Measurements from ENCODE around the gene AP1S2.
A peak's percentile ranks its signal among the peaks of the same experiment; 100 is the strongest.

The AP1S2 gene

DNA sequence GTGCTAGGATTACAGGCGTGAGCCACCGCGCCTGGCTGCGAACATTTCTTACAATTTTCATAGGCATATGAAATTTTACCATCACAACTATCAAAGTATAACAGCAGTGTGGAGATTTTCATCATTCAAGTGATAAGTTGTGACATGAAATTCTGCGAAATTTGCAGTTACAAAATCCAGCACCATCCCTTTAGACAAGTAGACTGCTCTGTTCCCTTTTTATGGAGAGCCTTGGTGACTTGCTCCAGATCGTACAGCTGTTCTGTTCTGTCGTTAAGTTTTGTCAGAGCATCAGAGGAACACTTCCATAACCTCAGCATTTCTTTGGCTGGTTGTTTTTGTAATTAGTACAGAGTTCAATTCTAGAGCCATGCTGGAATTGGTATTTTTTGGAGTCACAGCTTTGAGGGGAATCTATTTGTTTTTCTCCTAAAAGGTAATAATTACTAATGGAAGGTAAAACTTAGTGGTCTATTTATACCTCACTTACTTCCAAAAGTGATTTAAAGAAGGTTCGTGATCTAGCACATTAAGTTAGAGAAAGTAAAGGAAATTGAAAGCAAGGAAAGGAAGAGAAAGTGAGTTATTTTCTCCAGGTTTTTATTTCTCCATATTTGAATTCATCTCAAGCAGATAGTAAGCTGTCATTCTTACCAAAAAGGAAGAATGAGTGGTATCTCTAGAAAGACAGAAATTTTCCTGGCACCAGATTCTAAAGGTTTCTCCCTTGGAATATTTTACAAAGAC, 42.2 kb downstream of the AP1S2 start:
- DNase-seq (ENCODE audit: low read depth): no peak

DNA sequence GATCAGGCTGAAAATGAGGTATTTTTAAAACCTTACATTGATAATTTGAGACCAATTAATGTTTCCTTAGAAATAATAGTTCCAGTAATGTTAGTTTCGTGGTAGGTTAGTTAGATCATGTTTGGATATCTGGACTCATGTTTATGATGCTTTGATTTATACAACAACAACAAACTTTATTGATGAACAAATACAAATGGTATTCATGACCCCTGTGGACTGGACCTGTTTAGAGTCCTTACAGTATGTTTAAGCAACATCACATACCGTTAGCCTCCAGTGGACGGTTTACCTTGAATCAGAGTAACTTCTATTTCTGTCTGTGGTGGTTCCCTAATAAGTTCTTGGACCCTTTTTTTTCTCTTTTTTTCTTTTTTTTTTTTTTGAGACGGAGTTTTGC, 46.4 kb downstream of the AP1S2 start:
- no peak for DNase-seq (ENCODE audit: low read depth)

DNA sequence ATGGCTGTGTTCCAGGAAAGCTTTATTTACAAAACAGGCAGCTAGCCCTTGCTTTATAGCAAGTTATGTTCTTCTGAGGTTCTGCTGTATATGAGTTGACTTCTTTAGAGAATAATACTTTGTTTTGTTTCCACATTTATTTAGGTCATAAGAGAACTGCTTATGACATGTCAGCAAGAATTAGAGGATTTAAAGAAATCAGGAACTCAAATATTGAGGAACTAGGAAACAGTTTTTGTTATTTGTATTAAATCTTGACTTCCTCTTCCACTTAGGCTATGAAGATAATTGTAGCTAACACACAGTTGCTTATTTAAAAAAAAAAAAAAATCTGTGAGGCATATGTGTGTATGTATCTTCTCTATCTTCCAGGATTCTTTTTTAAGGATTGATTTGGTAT, 50.0 kb downstream of the AP1S2 start:
- DNase-seq (ENCODE audit: low read depth): no peak

DNA sequence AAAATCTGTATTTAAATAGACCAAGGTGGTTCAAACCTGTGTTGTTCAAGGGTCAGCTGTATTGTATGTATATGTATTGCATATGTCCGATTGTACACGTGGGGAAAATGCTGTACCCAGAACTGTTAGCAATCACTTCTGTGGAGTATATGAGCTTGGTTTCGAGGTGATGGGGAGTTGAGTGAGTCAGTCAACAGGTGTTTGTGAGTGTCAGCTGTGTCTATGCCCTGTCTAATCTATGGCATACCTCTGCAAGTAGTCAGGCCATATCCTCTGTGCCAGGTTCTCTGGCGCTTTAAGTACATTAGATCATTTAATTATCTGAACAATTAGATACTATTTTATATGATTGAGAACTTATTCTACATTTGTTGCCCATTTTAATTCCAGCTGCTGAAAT, 56.9 kb downstream of the AP1S2 start:
- no peak for DNase-seq (ENCODE audit: low read depth)

DNA sequence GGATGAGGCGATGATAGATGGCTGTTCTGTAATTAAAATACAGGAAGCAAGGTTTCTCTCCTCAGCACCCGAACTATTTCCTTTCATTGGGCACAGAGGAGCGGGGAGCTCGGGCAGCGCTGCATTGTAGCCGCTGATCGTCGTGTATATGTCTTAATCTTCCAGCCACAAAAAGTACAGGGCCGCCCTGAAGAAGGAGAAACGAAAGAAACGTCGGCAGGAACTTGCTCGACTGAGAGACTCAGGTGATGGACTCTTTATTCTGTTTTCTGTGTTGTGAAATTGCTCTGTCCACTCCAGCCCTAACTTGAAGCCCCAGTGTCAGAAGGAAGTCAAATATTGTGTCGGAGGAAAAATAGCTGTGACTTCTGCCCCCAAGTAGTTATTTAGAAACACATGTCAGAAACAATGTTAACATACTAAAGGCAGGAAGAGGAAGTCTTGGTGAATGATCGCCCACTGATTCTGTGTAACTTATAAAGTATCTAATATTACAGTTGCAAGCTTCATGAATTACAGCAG, 63.8 kb downstream of the AP1S2 start:
- no peak for DNase-seq (ENCODE audit: low read depth)

DNA sequence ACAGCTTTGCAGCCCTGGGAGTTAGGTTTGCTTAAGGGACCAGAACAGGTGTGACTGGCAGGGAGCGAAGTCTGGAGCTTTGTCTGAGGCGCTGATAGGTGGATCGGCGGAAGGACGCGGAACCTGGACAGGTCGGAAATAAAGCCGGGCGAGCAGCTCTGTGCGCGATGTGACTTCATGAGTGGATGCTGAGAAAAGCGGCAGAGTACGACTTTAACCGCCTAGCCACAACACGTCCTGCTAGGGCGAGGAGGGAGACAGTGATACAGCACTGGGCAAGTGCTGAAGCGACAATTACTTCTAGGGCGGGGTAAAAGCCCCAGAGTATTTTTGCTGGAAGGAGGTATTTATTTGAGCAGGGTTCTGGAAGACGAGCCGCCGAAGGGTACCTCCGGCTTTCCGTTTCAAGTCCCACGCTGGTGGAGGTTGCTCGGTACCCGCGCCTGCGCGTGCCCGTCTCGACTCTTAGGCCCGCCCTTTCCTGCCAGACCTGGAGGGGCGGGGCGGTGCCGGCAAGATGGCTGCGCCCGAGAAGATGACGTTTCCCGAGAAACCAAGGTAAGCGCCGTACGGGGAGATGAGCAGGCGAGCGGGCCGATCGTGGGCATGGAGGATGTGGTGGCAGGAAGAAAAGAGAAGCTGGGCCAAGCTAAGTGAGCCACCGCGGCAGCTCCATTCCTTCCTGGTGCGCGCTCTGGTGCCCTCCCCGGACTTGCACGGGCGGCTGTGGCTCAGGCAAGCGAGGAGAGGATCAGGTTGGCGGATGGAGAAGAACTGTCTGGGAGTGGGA, 64.4 kb downstream of the AP1S2 start, which contains the start of gene ZRSR2:
TSS of gene ZRSR2 (plus strand) at position 506 of the 790 bp plus-strand sequence. CDS start at position 518, 12 bp downstream.
- peak; percentile 90 for DNase-seq (ENCODE audit: low read depth)

DNA sequence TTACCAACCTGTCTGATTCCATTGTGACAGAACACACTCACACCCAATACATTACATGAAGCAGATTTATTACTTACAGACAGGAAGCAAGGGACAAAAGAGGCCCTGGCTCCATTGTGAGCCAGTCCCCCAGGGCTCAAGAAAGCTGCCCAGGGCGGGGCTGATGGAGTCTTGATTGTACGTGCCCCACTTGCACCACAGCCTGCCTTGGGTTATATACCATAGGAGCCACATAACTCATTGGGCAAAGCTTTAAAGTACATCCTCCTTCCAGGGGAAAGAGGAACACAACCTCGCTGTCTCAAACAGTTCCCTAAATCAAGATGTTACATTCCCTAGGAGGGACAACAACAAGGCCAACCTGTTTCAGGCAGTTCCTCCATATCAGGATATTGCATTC, 67.7 kb downstream of the AP1S2 start:
- no peak for DNase-seq (ENCODE audit: low read depth)

DNA sequence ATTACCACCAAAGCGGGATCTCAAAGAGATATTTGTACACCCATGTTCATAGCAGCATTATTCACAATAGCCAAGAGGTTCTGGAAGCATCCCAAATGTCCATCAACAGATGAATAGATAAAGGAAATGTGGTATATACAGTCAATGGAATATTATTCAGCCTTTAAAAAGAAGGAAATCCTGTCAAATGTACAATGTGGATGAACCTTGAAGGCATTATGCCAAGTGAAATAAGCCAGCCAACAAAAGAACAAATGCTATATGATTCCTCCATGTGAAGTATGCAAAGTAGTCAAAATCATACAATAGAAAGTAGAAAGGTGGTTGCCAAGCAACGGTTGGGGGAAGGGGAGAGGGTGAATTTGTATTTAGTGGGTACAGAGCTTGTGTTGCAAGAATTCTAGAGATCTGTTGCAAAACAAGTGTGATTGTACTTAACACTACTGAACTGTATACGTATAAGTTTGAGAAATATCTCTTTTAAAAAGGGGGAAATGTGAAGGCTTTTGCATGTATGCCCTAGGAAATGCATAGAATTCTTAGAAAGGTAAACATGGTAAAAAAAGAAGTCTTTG, 69.3 kb downstream of the AP1S2 start:
- DNase-seq (ENCODE audit: low read depth): no peak

DNA sequence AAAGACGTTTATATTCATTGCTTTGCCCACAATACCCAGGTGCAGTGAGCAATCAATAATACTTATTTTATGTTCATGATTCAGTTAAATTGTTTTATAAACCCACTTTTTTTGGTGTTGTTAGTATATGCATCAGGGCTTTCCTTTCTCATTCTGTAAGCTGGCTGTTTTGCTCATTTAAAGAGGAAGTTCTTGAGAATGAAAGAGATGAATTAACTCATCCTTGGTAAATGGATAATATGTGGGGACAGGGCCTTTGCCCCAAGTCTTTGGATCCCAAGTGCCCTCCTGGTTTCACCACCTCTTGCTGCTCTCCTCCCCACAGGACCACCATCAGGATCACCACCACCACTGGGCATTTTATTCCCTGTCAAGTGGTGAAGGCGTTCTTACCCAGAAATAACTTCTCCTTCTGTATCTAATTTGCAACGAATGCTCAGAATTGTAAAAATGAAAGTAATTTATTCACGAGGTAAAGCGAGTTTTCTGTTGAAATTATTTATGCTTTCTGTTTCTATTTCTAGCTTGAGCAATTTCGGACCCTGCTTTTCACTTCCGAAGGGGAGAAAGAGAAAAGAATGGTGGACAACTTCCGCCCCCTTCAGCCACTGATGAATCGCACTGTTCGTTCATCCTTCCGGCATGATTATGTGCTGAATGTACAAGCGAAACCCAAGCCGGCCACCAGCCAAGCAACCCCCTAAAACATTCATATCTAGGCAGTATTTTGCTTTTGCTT, 72.5 kb downstream of the AP1S2 start:
- DNase-seq (ENCODE audit: low read depth): no peak
